PC-3 (cell line): ENCODE results near the gene LRP2. TPM values are rescaled to one million over a fixed set of nuclear protein-coding genes. Genes with fewer than 3 reads are reported as not detected.

Experiments
- ATAC-seq: fragments of 200-7000 bp; cut with Tn5 transposase; 2 replicates; pipeline ENCODE4 v1.9.1; 2020; ENCODE audit warnings: mild to moderate bottlenecking, moderate library complexity
- BruUV-seq: library from RNA; stranded (reverse); fragments of 400-500 nt; replicated peaks from 2 replicates; lab custom pipeline; 2021; lab: Mats Ljungman, UMichigan
- CTCF ChIA-PET: fragments of 300-600 bp; sonication (Branson Sonifier 250); formaldehyde crosslinking; loops from one replicate; lab custom pipeline; 2022; ENCODE audit warnings: antibody characterized with exemption; lab: Charles Lee
- POLR2A ChIA-PET: fragments of 300-600 bp; sonication (Branson Sonifier 250); formaldehyde crosslinking; loops from one replicate; lab custom pipeline; 2022; ENCODE audit warnings: antibody characterized with exemption; ENCODE audit not compliant: unreplicated experiment; lab: Charles Lee
- DNase-seq: peaks from one replicate; pipeline ENCODE4 v3.0.0-alpha.2; 2015
- H2AFZ ChIP-seq: fragments of 300-600 bp; sonication (generic); 2 replicates; pipeline ENCODE4 v1.6.0; 2016; ENCODE audit warnings: antibody characterized with exemption, low read length
- H3F3A ChIP-seq: fragments of 300-600 bp; sonication (generic); one replicate; pipeline ENCODE4 v1.6.0; 2017; ENCODE audit warnings: antibody characterized with exemption, low read length, control low read depth, mild to moderate bottlenecking; ENCODE audit not compliant: unreplicated experiment
- H3K27ac ChIP-seq: fragments of 300-600 bp; sonication (generic); 2 replicates; pipeline ENCODE4 v1.5.1; 2016; ENCODE audit warnings: mild to moderate bottlenecking, low read length
- H3K27me3 ChIP-seq: fragments of 300-600 bp; sonication (generic); 2 replicates; pipeline ENCODE4 v1.6.1; 2016; ENCODE audit warnings: low read length, mixed read lengths
- H3K36me3 ChIP-seq: fragments of 300-600 bp; sonication (generic); 2 replicates; pipeline ENCODE4 v1.6.1; 2016; ENCODE audit warnings: low read depth, mixed run types, low read length, mixed read lengths
- H3K4me1 ChIP-seq: fragments of 300-600 bp; sonication (generic); 2 replicates; pipeline ENCODE4 v1.5.1; 2016; ENCODE audit warnings: low read length; ENCODE audit not compliant: insufficient read depth
- H3K4me2 ChIP-seq: fragments of 300-600 bp; sonication (generic); 2 replicates; pipeline ENCODE4 v1.6.0; 2016; ENCODE audit warnings: low read length
- H3K4me3 ChIP-seq: fragments of 300-600 bp; sonication (generic); 2 replicates; pipeline ENCODE4 v1.5.1; 2016; ENCODE audit warnings: mild to moderate bottlenecking, low read length, mixed read lengths
- H3K79me2 ChIP-seq: fragments of 300-600 bp; sonication (generic); 2 replicates; pipeline ENCODE4 v1.6.1; 2017; ENCODE audit warnings: low read length, mixed read lengths
- H3K9ac ChIP-seq: fragments of 300-600 bp; sonication (generic); 2 replicates; pipeline ENCODE4 v1.6.0; 2016; ENCODE audit warnings: mild to moderate bottlenecking, low read length
- H3K9me2 ChIP-seq: fragments of 300-600 bp; sonication (generic); replicated peaks from 2 replicates; pipeline ENCODE4 v1.6.1; 2016; ENCODE audit warnings: mixed run types, low read length, mixed read lengths
- H3K9me3 ChIP-seq: fragments of 300-600 bp; sonication (generic); 2 replicates; pipeline ENCODE4 v1.6.1; 2016; ENCODE audit warnings: low read length, mixed read lengths
- H4K20me1 ChIP-seq: fragments of 300-600 bp; sonication (generic); 2 replicates; pipeline ENCODE4 v1.6.1; 2016; ENCODE audit warnings: low read length, mixed read lengths
- CTCF ChIP-seq: fragments of 300-600 bp; sonication (generic); conservative IDR thresholded peaks from 2 replicates; pipeline ENCODE4 v1.5.1; 2017; ENCODE audit warnings: antibody characterized with exemption, low read depth, mild to moderate bottlenecking, low read length
- EZH2 ChIP-seq: fragments of 300-600 bp; sonication (generic); IDR thresholded peaks from one replicate; pipeline ENCODE4 v1.6.1; 2017; ENCODE audit warnings: antibody characterized with exemption, mild to moderate bottlenecking, low read length; ENCODE audit not compliant: unreplicated experiment
- EZH2phosphoT487 ChIP-seq: fragments of 300-600 bp; sonication (generic); IDR thresholded peaks from 2 replicates; pipeline ENCODE4 v1.6.1; 2018; ENCODE audit warnings: mild to moderate bottlenecking, antibody characterized with exemption, low read length, borderline replicate concordance
- intact Hi-C: fragments of 100-400 bp; cut with micrococcal nuclease; formaldehyde crosslinking; loops from 2 replicates; pipeline ENCODE4 v1.9.0; 2023
- total RNA-seq: library from RNA; depleted of rRNA; stranded (reverse); fragments of >200 nt; gene quantifications from 2 replicates; pipeline ENCODE4 v1.2.3, GENCODE V29; 2014

The LRP2 gene
- total RNA-seq, 1 experiment from 2014 or later, result not detected

GRCh38 chr2:169222665-169223064 is 139.7 kb downstream of the LRP2 start:
- Histone ChIP-seq H3K4me3 (no peak overlapping the region), H3K9ac (no peak overlapping the region), H2AFZ (no peak overlapping the region), H3K4me1 (0 out of 2 replicates have a peak, but pooled peaks cover 3% of the 10 kb centered on the region), H3K9me2 (no peaks in the 10 kb centered on the region), H3K79me2 (no peaks in the 10 kb centered on the region), H3K9me3 (no peaks in the 10 kb centered on the region), H4K20me1 (no peaks in the 10 kb centered on the region), H3K27me3 (peaks cover 7% of the 10 kb centered on the region), H3K4me2 (no peak overlapping the region; the same call in 1 of the 2 replicates), H3K27ac (no peak overlapping the region), H3K36me3 (no peaks in the 10 kb centered on the region), H3F3A (no peaks in the 10 kb centered on the region)
- POLR2A ChIA-PET, result no interaction called here
- DNase-seq (peak; percentile 40), ATAC-seq (peak; percentile 51)
- intact Hi-C loops, result loop anchor here (1.0 to 5.0 kb wide), 3 partner anchors 175 to 274 kb away; no protein-coding TSS in a partner anchor
- CTCF ChIA-PET, result interaction anchor here (0.6 to 1.5 kb wide), 3 partner anchors 97 to 276 kb away, joined by 3 to 16 read pairs (median 3); no protein-coding TSS in a partner anchor
- no TSS peak for BruUV-seq
- TF ChIP-seq EZH2phosphoT487 (no peak), CTCF (no peak), EZH2 (no peak)

GRCh38 chr2:169221745-169222369 is 140.5 kb downstream of the LRP2 start:
- Histone ChIP-seq H3K4me3 (0 out of 2 replicates have a peak overlapping the region, but pooled peaks have one; percentile 29), H2AFZ (peak overlapping the region; percentile 40), H3K9ac (no peak overlapping the region), H3K27ac (no peak overlapping the region), H4K20me1 (no peaks in the 10 kb centered on the region), H3K9me3 (no peaks in the 10 kb centered on the region), H3K9me2 (no peaks in the 10 kb centered on the region), H3F3A (no peaks in the 10 kb centered on the region), H3K27me3 (peaks cover 15% of the 10 kb centered on the region), H3K4me1 (0 out of 2 replicates have a peak, but pooled peaks cover 3% of the 10 kb centered on the region), H3K4me2 (peak overlapping the region; percentile 49), H3K36me3 (no peaks in the 10 kb centered on the region), H3K79me2 (no peaks in the 10 kb centered on the region)
- ATAC-seq (peak; percentile 82), DNase-seq (peak; percentile 73)
- ChIA-PET CTCF (interaction anchor here (0.7 to 1.5 kb wide), 4 partner anchors 19 to 875 kb away, joined by 4 to 16 read pairs (median 6); no protein-coding TSS in a partner anchor), POLR2A (no interaction called here)
- BruUV-seq, result no TSS peak
- intact Hi-C loops, result loop anchor here (1.0 to 5.0 kb wide), 4 partner anchors 113 to 274 kb away; no protein-coding TSS in a partner anchor
- TF ChIP-seq CTCF (peak; percentile 79), EZH2phosphoT487 (no peak)

GRCh38 chr2:169210917-169211316 is 151.4 kb downstream of the LRP2 start:
- Histone ChIP-seq H3K79me2 (no peaks in the 10 kb centered on the region), H3K36me3 (no peaks in the 10 kb centered on the region), H3K4me3 (no peak overlapping the region), H4K20me1 (no peaks in the 10 kb centered on the region), H3K9ac (no peak overlapping the region), H2AFZ (no peak overlapping the region), H3K27ac (no peak overlapping the region), H3K27me3 (peaks cover 28% of the 10 kb centered on the region), H3K4me1 (no peaks in the 10 kb centered on the region), H3K9me2 (no peaks in the 10 kb centered on the region), H3F3A (no peaks in the 10 kb centered on the region), H3K4me2 (no peak overlapping the region), H3K9me3 (no peaks in the 10 kb centered on the region)
- no TSS peak for BruUV-seq
- no peak for TF ChIP-seq CTCF
- no peak for TF ChIP-seq EZH2
- no peak for TF ChIP-seq EZH2phosphoT487
- DNase-seq (no peak), ATAC-seq (no peak)
- POLR2A ChIA-PET, result no interaction called here
- intact Hi-C loops, result no loop called here
- CTCF ChIA-PET, result no interaction called here
